Measurements from ENCODE around the gene GSDME.
"Not testable (repeated sequence)": the region's sequence is repeated elsewhere in the genome, so short reads cannot be mapped to it uniquely, and the experiment has no call there.

GSDME gene

GRCh38 chr7:24799506-24799905, 42.2 kb upstream of the GSDME start:
- Histone ChIP-seq H3K4ac (ENCODE audit: low read depth, low read length) (no peak overlapping the region), H3K23ac (ENCODE audit: low read length) (no peak overlapping the region), H3K18ac (ENCODE audit: low read length) (no peak overlapping the region), H3K4me2 (ENCODE audit: low read length) (no peak overlapping the region), H4K5ac (ENCODE audit: low read length) (no peak overlapping the region), H3K79me1 (ENCODE audit: low read length) (no peaks in the 10 kb centered on the region), H4K8ac (ENCODE audit: low read depth, low read length) (no peak overlapping the region), H3K9ac (ENCODE audit: low read length) (no peak overlapping the region), H3K4me3 (ENCODE audit: low read length) (no peak overlapping the region), H3K4me1 (ENCODE audit: control insufficient read depth, low read depth, low read length) (no peaks in the 10 kb centered on the region), H2BK5ac (ENCODE audit: low read length) (no peak overlapping the region), H3K27me3 (ENCODE audit: insufficient read depth, low read length, poor library complexity) (no peaks in the 10 kb centered on the region), H3K36me3 (ENCODE audit: control insufficient read depth, insufficient read depth, low read length) (peaks cover 1% of the 10 kb centered on the region), H3K27ac (ENCODE audit: low read depth, low read length) (no peak overlapping the region), H2AK5ac (ENCODE audit: low read length) (no peak overlapping the region), H3K56ac (ENCODE audit: low read length) (no peak overlapping the region), H2BK120ac (ENCODE audit: low read depth, low read length) (no peak overlapping the region), H2BK15ac (replicated peaks; ENCODE audit: low read depth) (no peak overlapping the region), H3K79me2 (ENCODE audit: control insufficient read depth, insufficient read depth, low read length) (no peaks in the 10 kb centered on the region)
- DNase-seq: no peak
- WGBS (ENCODE audit: extremely low coverage, insufficient coverage, low lambda C conversion rate): no CpG with 5 or more reads among the region's 3 CpGs

GRCh38 chr7:24798261-24798660, 41.0 kb upstream of the GSDME start:
- Histone ChIP-seq H3K79me1 (ENCODE audit: low read length) (no peaks in the 10 kb centered on the region), H3K56ac (ENCODE audit: low read length) (no peak overlapping the region)

DNA sequence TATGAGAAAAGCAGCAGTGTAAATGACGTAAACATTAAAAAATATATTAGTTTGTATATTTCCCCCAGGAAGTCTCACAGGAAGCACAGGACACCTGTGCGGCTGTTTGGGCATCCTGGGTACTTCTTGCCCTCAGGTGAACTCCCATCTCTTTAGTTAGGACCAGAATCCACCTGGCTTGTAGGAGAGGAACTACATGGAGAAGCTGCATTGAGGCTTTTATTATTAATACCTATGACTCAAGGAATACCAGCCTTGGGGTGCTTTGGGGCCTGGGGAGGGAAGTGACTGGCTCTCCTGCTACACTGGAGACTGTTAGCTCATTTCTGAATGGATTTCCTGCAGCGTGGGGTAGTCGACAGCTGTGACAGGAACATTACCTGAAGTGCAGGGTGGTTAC, 40.0 kb upstream of the GSDME start:
- no peak overlapping the region for H2AK5ac ChIP-seq (ENCODE audit: low read length)
- H3K56ac ChIP-seq (ENCODE audit: low read length): no peak overlapping the region
- H3K4me1 ChIP-seq (ENCODE audit: control insufficient read depth, low read depth, low read length): no peaks in the 10 kb centered on the region
- H3K4ac ChIP-seq (ENCODE audit: low read depth, low read length): no peak overlapping the region
- H3K23ac ChIP-seq (ENCODE audit: low read length): no peak overlapping the region
- no peak overlapping the region for H2BK5ac ChIP-seq (ENCODE audit: low read length)
- H3K9ac ChIP-seq (ENCODE audit: low read length): no peak overlapping the region
- no peaks in the 10 kb centered on the region for H3K79me1 ChIP-seq (ENCODE audit: low read length)
- H3K18ac ChIP-seq (ENCODE audit: low read length): no peak overlapping the region
- no peak overlapping the region for H4K8ac ChIP-seq (ENCODE audit: low read depth, low read length)
- no peak overlapping the region for H4K5ac ChIP-seq (ENCODE audit: low read length)
- H3K27me3 ChIP-seq (ENCODE audit: insufficient read depth, low read length, poor library complexity): no peaks in the 10 kb centered on the region
- no peak overlapping the region for H3K4me3 ChIP-seq (ENCODE audit: low read length)
- WGBS (ENCODE audit: extremely low coverage, insufficient coverage, low lambda C conversion rate): no CpG with 5 or more reads among the region's 4 CpGs
- H3K79me2 ChIP-seq (ENCODE audit: control insufficient read depth, insufficient read depth, low read length): no peaks in the 10 kb centered on the region
- no peak overlapping the region for H2BK15ac ChIP-seq (replicated peaks; ENCODE audit: low read depth)
- no peak overlapping the region for H3K27ac ChIP-seq (ENCODE audit: low read depth, low read length)
- DNase-seq: no peak
- H2BK120ac ChIP-seq (ENCODE audit: low read depth, low read length): no peak overlapping the region
- H3K36me3 ChIP-seq (ENCODE audit: control insufficient read depth, insufficient read depth, low read length): no peaks in the 10 kb centered on the region
- no peak overlapping the region for H3K4me2 ChIP-seq (ENCODE audit: low read length)

More at GRCh38 chr7:24798261-24798660, 41.0 kb upstream of the GSDME start:
- H3K9ac ChIP-seq (ENCODE audit: low read length): no peak overlapping the region
- H4K8ac ChIP-seq (ENCODE audit: low read depth, low read length): no peak overlapping the region
- no peaks in the 10 kb centered on the region for H3K4me1 ChIP-seq (ENCODE audit: control insufficient read depth, low read depth, low read length)
- H3K27ac ChIP-seq (ENCODE audit: low read depth, low read length): no peak overlapping the region
- no peak for DNase-seq
- no peak overlapping the region for H2BK120ac ChIP-seq (ENCODE audit: low read depth, low read length)
- no peak overlapping the region for H4K5ac ChIP-seq (ENCODE audit: low read length)
- no peak overlapping the region for H3K4ac ChIP-seq (ENCODE audit: low read depth, low read length)
- H3K23ac ChIP-seq (ENCODE audit: low read length): no peak overlapping the region
- H3K27me3 ChIP-seq (ENCODE audit: insufficient read depth, low read length, poor library complexity): no peaks in the 10 kb centered on the region
- no peak overlapping the region for H3K4me3 ChIP-seq (ENCODE audit: low read length)
- H3K36me3 ChIP-seq (ENCODE audit: control insufficient read depth, insufficient read depth, low read length): peaks cover 1% of the 10 kb centered on the region
- no peak overlapping the region for H3K4me2 ChIP-seq (ENCODE audit: low read length)
- H2AK5ac ChIP-seq (ENCODE audit: low read length): no peak overlapping the region
- no peaks in the 10 kb centered on the region for H3K79me2 ChIP-seq (ENCODE audit: control insufficient read depth, insufficient read depth, low read length)
- H3K18ac ChIP-seq (ENCODE audit: low read length): no peak overlapping the region
- H2BK5ac ChIP-seq (ENCODE audit: low read length): no peak overlapping the region
- no peak overlapping the region for H2BK15ac ChIP-seq (replicated peaks; ENCODE audit: low read depth)
- no CpG with 5 or more reads among the region's 4 CpGs for WGBS (ENCODE audit: extremely low coverage, insufficient coverage, low lambda C conversion rate)

DNA sequence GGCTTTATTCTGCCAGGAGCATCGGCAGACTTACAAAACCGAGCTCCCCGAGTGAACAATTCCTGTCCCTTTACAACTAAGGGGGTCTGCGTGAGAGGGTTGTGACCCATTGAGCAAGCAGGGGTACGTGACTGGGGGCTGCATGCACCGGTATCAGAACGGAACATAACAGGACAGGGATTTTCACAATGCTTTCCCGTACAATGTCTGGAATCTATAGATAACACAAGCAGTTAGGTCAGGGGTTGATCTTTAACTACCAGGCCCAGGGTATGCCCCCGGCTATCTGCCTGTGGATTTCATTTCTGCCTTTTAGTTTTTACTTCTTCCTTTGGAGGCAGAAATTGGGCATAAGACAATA, 38.1 kb upstream of the GSDME start:
- H3K9ac ChIP-seq (ENCODE audit: low read length): no peak overlapping the region
- H3K4me3 ChIP-seq (ENCODE audit: low read length): no peak overlapping the region
- H3K23ac ChIP-seq (ENCODE audit: low read length): no peak overlapping the region
- H4K5ac ChIP-seq (ENCODE audit: low read length): no peak overlapping the region
- H3K36me3 ChIP-seq (ENCODE audit: control insufficient read depth, insufficient read depth, low read length): no peaks in the 10 kb centered on the region
- no peak for DNase-seq
- no peak overlapping the region for H3K27ac ChIP-seq (ENCODE audit: low read depth, low read length)
- H3K18ac ChIP-seq (ENCODE audit: low read length): no peak overlapping the region
- no peaks in the 10 kb centered on the region for H3K79me2 ChIP-seq (ENCODE audit: control insufficient read depth, insufficient read depth, low read length)
- H2BK15ac ChIP-seq (replicated peaks; ENCODE audit: low read depth): no peak overlapping the region
- no CpG with 5 or more reads among the region's 9 CpGs for WGBS (ENCODE audit: extremely low coverage, insufficient coverage, low lambda C conversion rate)
- no peaks in the 10 kb centered on the region for H3K4me1 ChIP-seq (ENCODE audit: control insufficient read depth, low read depth, low read length)
- no peak overlapping the region for H2BK5ac ChIP-seq (ENCODE audit: low read length)
- no peak overlapping the region for H3K56ac ChIP-seq (ENCODE audit: low read length)
- no peak overlapping the region for H3K4me2 ChIP-seq (ENCODE audit: low read length)
- H4K8ac ChIP-seq (ENCODE audit: low read depth, low read length): no peak overlapping the region
- no peaks in the 10 kb centered on the region for H3K79me1 ChIP-seq (ENCODE audit: low read length)
- no peak overlapping the region for H2AK5ac ChIP-seq (ENCODE audit: low read length)
- H3K27me3 ChIP-seq (ENCODE audit: insufficient read depth, low read length, poor library complexity): no peaks in the 10 kb centered on the region
- no peak overlapping the region for H3K4ac ChIP-seq (ENCODE audit: low read depth, low read length)
- H2BK120ac ChIP-seq (ENCODE audit: low read depth, low read length): no peak overlapping the region

DNA sequence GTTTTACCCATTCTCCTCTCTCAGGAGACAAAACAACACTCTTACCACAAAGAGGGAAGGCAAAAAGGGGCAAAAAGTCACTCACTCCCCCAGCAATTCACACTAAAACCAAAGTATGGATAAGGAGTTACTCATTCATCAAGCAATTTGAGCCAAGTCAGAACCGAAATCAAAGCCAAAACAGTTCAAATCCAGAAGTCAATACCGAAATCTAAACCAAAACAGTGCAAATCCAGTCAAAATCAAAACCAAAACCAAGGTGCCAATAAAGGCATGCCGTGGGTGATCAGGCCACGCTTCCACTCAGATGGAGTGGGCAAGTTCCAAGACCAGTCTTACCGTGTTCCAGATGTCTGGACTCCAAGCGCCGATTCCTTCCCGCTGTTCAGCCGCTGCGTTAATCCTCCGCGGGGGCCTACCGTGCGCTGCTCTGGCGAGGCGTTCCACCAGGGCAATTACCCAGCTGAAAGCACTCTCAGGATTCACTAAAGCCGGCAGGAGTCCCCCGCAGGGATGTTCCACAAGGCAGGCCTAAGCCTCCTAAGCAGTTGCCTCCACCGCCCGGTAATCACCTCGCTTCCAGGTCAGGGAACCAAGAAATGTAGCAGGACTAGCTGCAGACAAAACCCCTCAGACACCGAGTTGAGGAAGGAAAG, 37.6 kb upstream of the GSDME start:
- H3K79me1 ChIP-seq (ENCODE audit: low read length): not testable (repeated sequence)
- no CpG with 5 or more reads among the region's 22 CpGs for WGBS (ENCODE audit: extremely low coverage, insufficient coverage, low lambda C conversion rate)

GRCh38 chr7:24793982-24794648, 36.9 kb upstream of the GSDME start:
- H3K27ac ChIP-seq (ENCODE audit: low read depth, low read length): no peak overlapping the region
- DNase-seq: no peak
- no peaks in the 10 kb centered on the region for H3K79me2 ChIP-seq (ENCODE audit: control insufficient read depth, insufficient read depth, low read length)
- no CpG with 5 or more reads among the region's 9 CpGs for WGBS (ENCODE audit: extremely low coverage, insufficient coverage, low lambda C conversion rate)
- no peak overlapping the region for H4K8ac ChIP-seq (ENCODE audit: low read depth, low read length)
- H3K9ac ChIP-seq (ENCODE audit: low read length): no peak overlapping the region
- H2BK120ac ChIP-seq (ENCODE audit: low read depth, low read length): no peak overlapping the region
- H3K4me1 ChIP-seq (ENCODE audit: control insufficient read depth, low read depth, low read length): no peaks in the 10 kb centered on the region
- no peaks in the 10 kb centered on the region for H3K79me1 ChIP-seq (ENCODE audit: low read length)
- no peaks in the 10 kb centered on the region for H3K27me3 ChIP-seq (ENCODE audit: insufficient read depth, low read length, poor library complexity)
- H2BK15ac ChIP-seq (replicated peaks; ENCODE audit: low read depth): no peak overlapping the region
- no peak overlapping the region for H2AK5ac ChIP-seq (ENCODE audit: low read length)
- H3K4ac ChIP-seq (ENCODE audit: low read depth, low read length): no peak overlapping the region
- H4K5ac ChIP-seq (ENCODE audit: low read length): no peak overlapping the region
- H2BK5ac ChIP-seq (ENCODE audit: low read length): no peak overlapping the region
- no peak overlapping the region for H3K23ac ChIP-seq (ENCODE audit: low read length)
- no peaks in the 10 kb centered on the region for H3K36me3 ChIP-seq (ENCODE audit: control insufficient read depth, insufficient read depth, low read length)
- no peak overlapping the region for H3K56ac ChIP-seq (ENCODE audit: low read length)
- H3K4me2 ChIP-seq (ENCODE audit: low read length): no peak overlapping the region
- no peak overlapping the region for H3K4me3 ChIP-seq (ENCODE audit: low read length)
- H3K18ac ChIP-seq (ENCODE audit: low read length): no peak overlapping the region

More for the DNA sequence above, 37.6 kb upstream of the GSDME start:
- not testable (repeated sequence) for H3K4me3 ChIP-seq (ENCODE audit: low read length); H3K23ac ChIP-seq (ENCODE audit: low read length); H4K8ac ChIP-seq (ENCODE audit: low read depth, low read length); H3K9ac ChIP-seq (ENCODE audit: low read length); H3K36me3 ChIP-seq (ENCODE audit: control insufficient read depth, insufficient read depth, low read length); H3K27ac ChIP-seq (ENCODE audit: low read depth, low read length); H3K18ac ChIP-seq (ENCODE audit: low read length); H2BK5ac ChIP-seq (ENCODE audit: low read length); H2AK5ac ChIP-seq (ENCODE audit: low read length); DNase-seq; H3K27me3 ChIP-seq (ENCODE audit: insufficient read depth, low read length, poor library complexity); H3K79me2 ChIP-seq (ENCODE audit: control insufficient read depth, insufficient read depth, low read length); H3K4ac ChIP-seq (ENCODE audit: low read depth, low read length); H3K4me2 ChIP-seq (ENCODE audit: low read length); H2BK120ac ChIP-seq (ENCODE audit: low read depth, low read length); H3K56ac ChIP-seq (ENCODE audit: low read length); H4K5ac ChIP-seq (ENCODE audit: low read length); H2BK15ac ChIP-seq (replicated peaks; ENCODE audit: low read depth); H3K4me1 ChIP-seq (ENCODE audit: control insufficient read depth, low read depth, low read length)

All from mesendoderm (in vitro differentiated cells).